Measurements from ENCODE around the gene TMEM214. TPM values are rescaled to one million over a fixed set of nuclear protein-coding genes. Genes with fewer than 3 reads are reported as not detected.

The TMEM214 gene
- total RNA-seq, 1 experiment from 2014 or later: 77.8 TPM

DNA sequence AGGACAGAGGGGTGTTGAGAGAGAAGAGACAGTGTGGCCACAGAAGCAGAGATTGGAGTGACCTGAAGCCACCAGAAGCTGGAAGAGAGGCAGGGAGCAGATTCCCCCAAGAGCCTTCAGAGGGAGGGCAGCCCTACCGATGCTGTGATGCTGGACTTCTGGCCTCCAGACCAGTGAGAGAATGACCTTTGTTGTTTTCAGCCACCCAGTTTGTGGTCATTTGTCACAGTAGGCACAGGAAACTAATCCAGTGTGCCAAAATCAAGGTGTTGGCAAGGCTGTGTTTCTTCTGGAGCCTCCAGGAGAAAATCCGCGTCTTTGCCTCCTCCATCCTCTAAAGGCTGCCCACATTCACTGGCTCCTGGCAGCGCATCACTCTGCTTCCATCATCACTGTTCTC, 47.0 kb upstream of the TMEM214 start:
- ATAC-seq (no peak), DNase-seq (ENCODE audit: low read depth, low spot score) (no peak)
- Histone ChIP-seq H3K27me3 (ENCODE audit: control insufficient read depth, insufficient read depth, low read length) (no peaks in the 10 kb centered on the region), H3K27ac (ENCODE audit: low read length) (no peak overlapping the region), H3K36me3 (ENCODE audit: control insufficient read depth, insufficient read depth, low read length) (no peaks in the 10 kb centered on the region), H3K9me3 (ENCODE audit: control insufficient read depth, insufficient read depth, low read depth, low read length) (no peaks in the 10 kb centered on the region), H3K4me1 (ENCODE audit: control insufficient read depth, insufficient read depth, low read length) (peaks cover 8% of the 10 kb centered on the region), H3K4me3 (ENCODE audit: low read depth in 2 of 2, low read length in 2 of 2) (no peak overlapping the region)
- BruUV-seq (replicated peaks): no TSS peak
- ChIA-PET CTCF (no interaction called here), POLR2A (no interaction called here)
- intact Hi-C loops (cut with micrococcal nuclease; ENCODE audit: unreplicated experiment): no loop called here
- in situ Hi-C loops (cut with HindIII; ENCODE audit: low pct_unique_long_range_greater_than_20kb, low sequenced_read_pairs): no loop called here
- TF ChIP-seq, protein P1, sequence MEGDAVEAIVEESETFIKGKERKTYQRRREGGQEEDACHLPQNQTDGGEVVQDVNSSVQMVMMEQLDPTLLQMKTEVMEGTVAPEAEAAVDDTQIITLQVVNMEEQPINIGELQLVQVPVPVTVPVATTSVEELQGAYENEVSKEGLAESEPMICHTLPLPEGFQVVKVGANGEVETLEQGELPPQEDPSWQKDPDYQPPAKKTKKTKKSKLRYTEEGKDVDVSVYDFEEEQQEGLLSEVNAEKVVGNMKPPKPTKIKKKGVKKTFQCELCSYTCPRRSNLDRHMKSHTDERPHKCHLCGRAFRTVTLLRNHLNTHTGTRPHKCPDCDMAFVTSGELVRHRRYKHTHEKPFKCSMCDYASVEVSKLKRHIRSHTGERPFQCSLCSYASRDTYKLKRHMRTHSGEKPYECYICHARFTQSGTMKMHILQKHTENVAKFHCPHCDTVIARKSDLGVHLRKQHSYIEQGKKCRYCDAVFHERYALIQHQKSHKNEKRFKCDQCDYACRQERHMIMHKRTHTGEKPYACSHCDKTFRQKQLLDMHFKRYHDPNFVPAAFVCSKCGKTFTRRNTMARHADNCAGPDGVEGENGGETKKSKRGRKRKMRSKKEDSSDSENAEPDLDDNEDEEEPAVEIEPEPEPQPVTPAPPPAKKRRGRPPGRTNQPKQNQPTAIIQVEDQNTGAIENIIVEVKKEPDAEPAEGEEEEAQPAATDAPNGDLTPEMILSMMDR (IDR thresholded peaks at IDR 0.05): no peak
- TF ChIP-seq TCF7L2 (IDR thresholded peaks at IDR 0.05; ENCODE audit: low read depth, low read length) (no peak), POLR2AphosphoS5 (IDR thresholded peaks at IDR 0.05; ENCODE audit: low read depth, low read length) (no peak), SIN3A (IDR thresholded peaks at IDR 0.05; ENCODE audit: borderline replicate concordance, insufficient read depth, low read depth, low read length) (no peak)
- TF ChIP-seq, protein P2, sequence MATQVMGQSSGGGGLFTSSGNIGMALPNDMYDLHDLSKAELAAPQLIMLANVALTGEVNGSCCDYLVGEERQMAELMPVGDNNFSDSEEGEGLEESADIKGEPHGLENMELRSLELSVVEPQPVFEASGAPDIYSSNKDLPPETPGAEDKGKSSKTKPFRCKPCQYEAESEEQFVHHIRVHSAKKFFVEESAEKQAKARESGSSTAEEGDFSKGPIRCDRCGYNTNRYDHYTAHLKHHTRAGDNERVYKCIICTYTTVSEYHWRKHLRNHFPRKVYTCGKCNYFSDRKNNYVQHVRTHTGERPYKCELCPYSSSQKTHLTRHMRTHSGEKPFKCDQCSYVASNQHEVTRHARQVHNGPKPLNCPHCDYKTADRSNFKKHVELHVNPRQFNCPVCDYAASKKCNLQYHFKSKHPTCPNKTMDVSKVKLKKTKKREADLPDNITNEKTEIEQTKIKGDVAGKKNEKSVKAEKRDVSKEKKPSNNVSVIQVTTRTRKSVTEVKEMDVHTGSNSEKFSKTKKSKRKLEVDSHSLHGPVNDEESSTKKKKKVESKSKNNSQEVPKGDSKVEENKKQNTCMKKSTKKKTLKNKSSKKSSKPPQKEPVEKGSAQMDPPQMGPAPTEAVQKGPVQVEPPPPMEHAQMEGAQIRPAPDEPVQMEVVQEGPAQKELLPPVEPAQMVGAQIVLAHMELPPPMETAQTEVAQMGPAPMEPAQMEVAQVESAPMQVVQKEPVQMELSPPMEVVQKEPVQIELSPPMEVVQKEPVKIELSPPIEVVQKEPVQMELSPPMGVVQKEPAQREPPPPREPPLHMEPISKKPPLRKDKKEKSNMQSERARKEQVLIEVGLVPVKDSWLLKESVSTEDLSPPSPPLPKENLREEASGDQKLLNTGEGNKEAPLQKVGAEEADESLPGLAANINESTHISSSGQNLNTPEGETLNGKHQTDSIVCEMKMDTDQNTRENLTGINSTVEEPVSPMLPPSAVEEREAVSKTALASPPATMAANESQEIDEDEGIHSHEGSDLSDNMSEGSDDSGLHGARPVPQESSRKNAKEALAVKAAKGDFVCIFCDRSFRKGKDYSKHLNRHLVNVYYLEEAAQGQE (IDR thresholded peaks at IDR 0.05; ENCODE audit: insufficient read depth in 1 of 2, low read depth in 2 of 2, low read length in 1 of 2): no peak

DNA sequence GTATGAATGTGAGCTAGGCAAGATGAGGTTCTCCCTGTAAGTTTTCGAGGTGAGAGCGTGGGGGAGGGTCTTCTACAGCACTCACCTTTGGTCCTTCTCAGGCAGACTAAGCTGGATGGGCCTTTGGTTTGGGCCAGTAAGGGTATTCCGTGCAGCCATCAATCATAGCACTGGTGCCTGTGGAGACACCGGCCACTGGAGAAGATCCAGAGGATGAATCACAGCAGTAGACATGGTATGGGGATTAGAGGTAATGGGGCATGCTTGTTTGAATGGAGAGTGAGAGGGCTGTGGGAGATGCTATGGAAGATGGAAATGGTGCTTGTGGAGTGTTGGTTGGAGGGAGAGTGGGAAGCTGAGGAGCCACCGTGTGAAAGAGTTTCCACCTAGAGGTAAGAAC, 46.2 kb upstream of the TMEM214 start:
- DNase-seq (ENCODE audit: low read depth, low spot score): no peak
- no peaks in the 10 kb centered on the region for H3K27me3 ChIP-seq (ENCODE audit: control insufficient read depth, insufficient read depth, low read length)
- in situ Hi-C loops (cut with HindIII; ENCODE audit: low pct_unique_long_range_greater_than_20kb, low sequenced_read_pairs): no loop called here
- ATAC-seq: no peak
- H3K4me3 ChIP-seq (ENCODE audit: low read depth in 2 of 2, low read length in 2 of 2): no peak overlapping the region
- BruUV-seq (replicated peaks): no TSS peak
- H3K27ac ChIP-seq (ENCODE audit: low read length): no peak overlapping the region
- intact Hi-C loops (cut with micrococcal nuclease; ENCODE audit: unreplicated experiment): no loop called here
- H3K4me1 ChIP-seq (ENCODE audit: control insufficient read depth, insufficient read depth, low read length): peaks cover 8% of the 10 kb centered on the region
- POLR2A ChIA-PET: no interaction called here
- H3K36me3 ChIP-seq (ENCODE audit: control insufficient read depth, insufficient read depth, low read length): no peaks in the 10 kb centered on the region
- CTCF ChIA-PET: no interaction called here
- no peaks in the 10 kb centered on the region for H3K9me3 ChIP-seq (ENCODE audit: control insufficient read depth, insufficient read depth, low read depth, low read length)
- TF ChIP-seq SIN3A (IDR thresholded peaks at IDR 0.05; ENCODE audit: borderline replicate concordance, insufficient read depth, low read depth, low read length) (no peak), TCF7L2 (IDR thresholded peaks at IDR 0.05; ENCODE audit: low read depth, low read length) (no peak), POLR2AphosphoS5 (IDR thresholded peaks at IDR 0.05; ENCODE audit: low read depth, low read length) (no peak)
- TF ChIP-seq, protein P2 (IDR thresholded peaks at IDR 0.05; ENCODE audit: insufficient read depth in 1 of 2, low read depth in 2 of 2, low read length in 1 of 2): no peak
- TF ChIP-seq, protein P1 (IDR thresholded peaks at IDR 0.05): no peak
